ENCODE data around the gene ANP32E.
"Not testable (repeated sequence)": the region's sequence is repeated elsewhere in the genome, so short reads cannot be mapped to it uniquely, and the experiment has no call there.

Gene ANP32E

DNA sequence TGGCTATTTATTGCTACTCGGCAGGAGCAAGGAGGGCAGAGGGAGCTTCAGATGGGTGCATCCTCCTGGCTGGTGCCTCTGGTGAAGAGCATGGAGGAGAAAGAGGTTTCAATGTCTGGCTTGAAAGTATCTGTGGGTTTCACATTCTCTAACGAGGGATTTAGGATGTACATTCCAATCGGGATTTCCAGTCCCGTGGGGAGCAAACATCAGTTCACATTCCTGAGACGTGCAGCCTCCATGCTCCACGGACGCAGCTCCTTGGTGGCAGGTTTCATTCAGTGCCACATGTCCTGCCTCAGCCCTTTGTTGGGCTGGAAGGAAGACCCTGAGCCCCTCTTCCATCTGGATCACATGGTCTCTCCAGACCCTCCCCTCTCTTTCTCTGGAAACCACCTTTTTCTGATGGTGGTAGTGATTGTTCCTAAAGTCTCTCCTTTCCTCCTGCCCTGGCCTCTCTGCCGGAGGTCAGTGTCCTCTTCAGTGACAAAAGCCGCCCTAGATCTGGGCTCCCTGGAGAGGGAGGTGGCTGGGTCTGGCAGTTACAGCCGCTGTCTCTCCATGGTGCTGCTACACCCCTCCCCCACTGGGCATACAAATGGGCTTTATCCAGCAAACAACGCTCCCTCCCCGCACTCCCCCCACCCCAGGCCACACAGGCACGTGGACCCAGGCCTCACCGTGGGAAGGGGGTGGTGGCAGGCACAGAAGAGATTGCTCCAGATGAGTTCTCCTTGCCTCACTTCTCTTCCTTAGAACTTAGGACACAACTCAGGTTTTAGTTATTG lies 20.8 kb upstream of the ANP32E start:
- DNase-seq (ENCODE audit: low spot score): no peak

DNA sequence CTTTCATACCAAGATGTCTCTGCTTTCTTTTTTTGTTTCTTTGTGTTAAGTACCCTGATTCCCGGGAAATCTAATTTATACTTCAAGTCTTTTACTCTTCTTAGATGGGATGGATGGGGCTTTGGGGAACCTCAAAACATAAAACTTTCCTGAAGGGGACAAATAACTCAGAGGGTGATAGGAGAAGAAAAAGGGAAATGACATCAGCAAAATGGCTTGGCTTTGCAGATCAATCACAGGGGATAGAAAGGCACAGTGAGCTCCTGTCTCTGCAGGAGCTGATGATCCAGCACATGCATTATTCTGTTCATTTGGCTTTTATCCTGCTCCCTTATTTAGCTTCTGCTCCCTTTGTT lies 20.3 kb upstream of the ANP32E start:
- DNase-seq (ENCODE audit: low spot score): no peak

DNA sequence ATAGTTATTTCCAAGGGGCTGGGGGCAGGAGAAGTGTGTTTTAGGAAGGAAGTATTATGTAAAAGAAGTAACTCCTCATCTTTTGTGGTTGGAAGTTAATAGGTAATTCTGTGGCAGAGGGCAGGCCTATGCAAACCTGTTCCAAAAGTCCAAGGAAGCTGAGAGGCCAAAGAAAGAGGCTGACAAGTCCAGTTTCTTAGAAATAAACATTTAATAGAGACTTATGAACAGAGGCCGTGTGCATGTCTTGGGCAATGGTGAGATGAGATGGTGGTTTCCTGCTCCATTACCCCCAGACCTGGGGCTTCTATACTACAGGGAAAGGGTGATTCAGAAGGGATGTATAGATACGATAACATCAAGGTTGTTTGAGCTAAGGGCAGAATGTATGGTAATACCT lies 14.0 kb upstream of the ANP32E start:
- DNase-seq (ENCODE audit: low spot score): no peak

DNA sequence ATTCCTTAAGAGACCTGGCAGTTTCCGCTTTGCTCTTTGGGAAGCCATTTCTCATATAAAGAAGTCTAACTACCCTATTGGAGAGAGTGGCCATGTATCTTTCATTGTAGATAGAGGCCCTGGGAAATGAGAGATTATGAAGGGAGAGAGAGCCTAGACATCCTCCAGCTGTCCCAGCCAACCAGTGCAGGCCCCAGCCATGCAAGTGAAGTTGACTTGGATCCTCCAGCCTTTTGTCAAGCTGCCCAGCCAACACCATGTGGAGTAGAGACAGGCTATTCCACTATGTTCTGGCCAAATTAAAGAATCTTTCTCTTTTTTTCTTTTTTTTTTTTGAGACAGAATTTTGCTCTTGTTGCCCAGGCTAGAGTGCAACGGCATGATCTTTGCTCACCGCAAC lies 7.1 kb upstream of the ANP32E start:
- no peak for DNase-seq (ENCODE audit: low spot score)

DNA sequence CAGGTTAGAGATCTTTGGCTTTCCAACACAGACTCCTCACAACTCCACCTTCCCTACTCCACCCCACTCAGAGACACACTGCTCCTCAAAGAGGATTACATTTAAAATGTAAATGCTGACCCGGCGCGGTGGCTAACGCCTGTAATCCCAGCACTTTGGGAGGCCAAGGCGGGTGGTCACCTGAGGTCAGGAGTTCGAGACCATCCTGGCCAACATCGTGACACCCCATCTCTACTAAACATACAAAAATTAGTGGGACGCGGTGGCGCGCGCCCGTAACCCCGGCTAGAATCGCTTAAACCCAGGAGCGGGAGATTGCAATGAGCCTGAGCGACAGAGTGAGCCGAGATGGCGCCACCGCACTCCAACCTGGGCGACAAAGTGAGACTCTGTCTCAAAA lies 1.8 kb upstream of the ANP32E start:
- DNase-seq (ENCODE audit: low spot score): no peak

DNA sequence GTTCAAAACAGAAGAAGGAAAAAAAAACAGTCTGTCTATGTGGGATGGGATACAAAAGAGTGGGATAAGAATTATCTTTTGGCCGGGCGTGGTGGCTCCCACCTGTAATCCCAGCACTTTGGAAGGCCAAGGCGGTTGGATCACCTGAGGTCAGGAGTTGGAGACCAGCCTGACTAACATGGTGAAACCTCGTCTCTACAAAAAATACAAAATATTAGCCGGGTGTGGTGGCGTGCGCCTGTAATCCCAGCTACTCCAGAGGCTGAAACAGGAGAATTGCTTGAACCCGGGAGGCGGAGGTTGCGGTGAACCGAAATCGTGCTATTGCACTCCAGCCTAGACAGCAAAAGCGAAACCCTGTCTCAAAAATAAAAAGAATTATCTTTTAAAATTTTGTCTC lies 1.3 kb upstream of the ANP32E start:
- DNase-seq (ENCODE audit: low spot score): not testable (repeated sequence)

DNA sequence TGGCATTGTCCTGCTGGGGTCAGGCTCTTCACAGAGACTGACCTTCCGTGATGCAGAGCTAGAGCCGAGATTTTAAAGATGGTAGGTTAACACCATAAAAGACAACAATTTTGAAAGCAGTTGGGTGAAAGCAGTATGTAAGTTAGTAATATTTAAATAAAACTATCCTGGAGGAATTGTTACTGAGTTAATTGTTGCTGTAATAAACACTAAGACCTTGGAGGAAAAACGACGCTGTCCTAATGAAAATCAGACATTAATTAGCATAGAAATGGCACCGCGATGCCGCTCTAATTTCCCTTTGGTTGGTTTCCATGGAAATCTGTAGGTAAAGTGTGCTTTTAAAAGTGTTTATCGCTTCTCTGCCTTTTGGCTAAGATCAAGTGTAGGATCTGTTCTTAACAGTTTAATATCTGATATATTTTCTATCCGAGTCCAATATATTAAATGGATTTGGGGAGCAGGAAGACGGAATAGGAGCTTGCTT lies 745 bp upstream of the ANP32E start:
- DNase-seq (ENCODE audit: low spot score): no peak

DNA sequence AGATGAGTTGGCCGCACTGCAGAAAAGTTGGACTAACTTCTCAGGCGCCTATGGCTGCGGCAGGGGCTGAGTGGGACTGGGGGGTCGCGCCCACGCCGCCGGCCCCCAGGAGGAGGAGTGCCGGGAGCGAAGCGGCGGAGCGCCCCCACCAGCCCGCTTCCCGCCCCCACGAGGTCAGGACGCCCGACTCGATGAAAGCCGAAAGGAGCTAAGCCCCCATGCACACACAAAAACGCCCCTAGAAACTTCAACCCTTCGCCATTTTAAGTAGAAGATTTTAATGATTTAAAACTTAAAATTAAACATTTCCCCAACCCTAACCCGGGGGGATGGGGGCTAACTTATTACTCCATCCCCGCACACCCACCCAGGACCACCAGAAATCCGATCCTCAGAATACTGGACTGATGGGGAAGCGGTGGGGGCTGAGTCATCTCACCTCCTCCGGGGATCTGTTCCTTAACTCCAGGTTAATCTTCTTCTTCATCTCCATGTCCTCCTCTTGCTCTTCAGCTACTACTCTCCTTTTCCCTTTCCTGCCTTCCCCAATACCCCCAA lies 539 bp downstream of the ANP32E start:
- DNase-seq (ENCODE audit: low spot score): peak; percentile 35

DNA sequence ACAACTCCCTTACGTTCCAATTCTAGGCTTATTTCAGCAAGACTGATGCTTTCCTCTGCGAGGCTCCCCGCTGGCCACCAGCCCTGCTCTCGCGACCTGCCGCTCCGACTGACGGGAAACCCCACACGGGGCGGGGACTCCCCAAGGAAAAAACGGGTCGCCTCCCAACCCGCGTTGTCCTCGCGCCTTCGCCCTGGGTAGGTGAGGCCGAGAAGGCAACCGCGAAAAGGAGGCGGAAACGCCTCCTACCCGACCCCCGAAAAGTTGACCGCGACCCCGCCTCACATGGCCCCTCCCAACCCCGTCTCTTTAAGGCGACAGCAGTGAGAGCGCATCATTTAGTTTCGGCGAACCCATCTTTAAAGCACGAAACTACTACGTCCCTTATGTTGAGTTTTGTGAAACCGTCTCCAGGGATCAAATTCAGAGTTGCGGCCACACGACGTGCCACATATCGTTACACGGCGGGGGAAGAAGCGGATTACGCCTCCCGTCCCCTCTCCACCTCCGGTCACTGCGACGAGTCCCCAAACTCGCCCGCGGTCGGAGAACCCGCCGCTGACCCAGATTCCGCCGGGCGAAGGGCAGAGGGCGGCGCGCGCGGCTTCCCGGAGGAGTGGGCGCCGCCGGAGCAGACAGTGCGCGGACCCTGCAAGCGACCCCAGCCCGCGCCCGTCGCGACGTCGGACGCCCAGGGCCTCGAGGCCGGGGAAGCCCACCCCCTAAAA lies 1.2 kb downstream of the ANP32E start:
- peak; percentile 86 for DNase-seq (ENCODE audit: low spot score)

DNA sequence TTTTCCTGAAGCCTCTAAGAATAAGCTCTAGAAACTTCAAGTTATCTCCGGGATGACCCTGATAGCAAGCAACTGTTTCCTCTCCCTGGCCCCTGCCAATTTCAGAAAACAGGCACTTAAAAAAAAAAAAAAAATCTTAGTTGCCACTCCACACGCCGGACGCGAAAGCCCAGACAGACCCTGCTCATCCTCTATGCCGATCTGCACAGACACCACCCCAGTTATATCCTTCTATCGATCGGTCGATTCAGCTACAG lies 1.7 kb downstream of the ANP32E start:
- DNase-seq (ENCODE audit: low spot score): no peak

DNA sequence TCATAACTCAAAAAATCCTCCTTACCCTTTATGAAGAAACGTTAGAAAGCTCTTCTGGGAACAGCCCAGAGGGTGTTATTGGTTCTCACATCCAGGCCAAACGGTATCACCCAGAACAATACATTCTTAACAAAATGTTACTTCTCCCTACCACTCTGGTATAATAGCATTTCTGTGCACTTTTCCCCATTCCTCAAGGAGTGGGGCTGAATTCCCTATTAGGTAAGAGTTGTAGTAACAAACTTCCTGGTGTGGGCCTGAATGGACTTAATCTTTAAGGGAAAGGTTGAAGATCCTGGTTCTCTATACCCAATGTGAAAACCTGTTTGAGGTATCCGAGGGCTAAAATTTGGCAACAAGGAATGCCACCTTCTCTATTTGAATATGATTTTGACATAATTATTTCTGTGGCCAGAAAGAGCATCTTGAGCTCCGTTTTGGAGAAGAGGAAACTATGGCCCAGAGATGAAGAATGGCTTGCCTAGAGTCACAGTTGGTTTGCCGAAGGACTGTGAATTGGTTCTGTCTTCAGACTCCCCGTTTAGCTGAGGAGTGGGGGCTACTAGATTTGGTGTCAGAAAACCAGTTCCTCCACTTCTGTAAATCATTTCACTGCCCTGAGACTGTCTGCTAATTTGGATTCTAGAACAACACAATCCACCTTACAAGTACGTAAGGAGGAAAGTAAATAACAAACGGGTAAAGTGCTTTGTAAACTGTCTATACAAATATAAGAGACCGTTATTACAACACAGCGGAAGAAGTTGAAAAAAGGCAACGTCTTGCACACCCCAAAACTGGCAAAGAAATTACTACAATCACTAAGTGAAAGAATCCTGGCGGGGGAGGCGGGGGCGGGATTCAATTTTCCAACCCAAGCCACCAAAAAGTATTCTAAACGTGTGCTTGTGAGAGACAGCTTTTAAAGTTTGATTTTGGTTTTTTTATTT lies 2.3 kb downstream of the ANP32E start:
- DNase-seq (ENCODE audit: low spot score): peak; percentile 17

DNA sequence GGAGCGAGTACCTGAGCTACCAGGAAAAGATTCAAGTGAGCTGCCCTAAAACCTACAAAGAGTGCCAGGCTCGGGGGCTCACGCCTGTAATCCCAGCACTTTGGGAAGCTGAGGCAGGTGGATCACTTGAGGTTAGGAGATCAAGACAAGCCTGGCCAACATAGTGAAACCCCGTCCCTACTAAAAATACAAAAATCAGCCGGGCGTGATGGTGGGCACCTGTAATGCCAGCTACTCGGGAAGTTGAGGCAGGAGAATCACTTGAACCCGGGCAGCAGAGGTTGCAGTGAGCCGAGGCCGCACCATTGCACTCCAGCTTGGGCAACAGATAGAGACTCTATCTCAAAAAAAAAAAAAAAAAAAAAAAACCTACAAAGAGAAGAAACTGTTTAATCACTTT lies 3.0 kb downstream of the ANP32E start:
- not testable (repeated sequence) for DNase-seq (ENCODE audit: low spot score)

DNA sequence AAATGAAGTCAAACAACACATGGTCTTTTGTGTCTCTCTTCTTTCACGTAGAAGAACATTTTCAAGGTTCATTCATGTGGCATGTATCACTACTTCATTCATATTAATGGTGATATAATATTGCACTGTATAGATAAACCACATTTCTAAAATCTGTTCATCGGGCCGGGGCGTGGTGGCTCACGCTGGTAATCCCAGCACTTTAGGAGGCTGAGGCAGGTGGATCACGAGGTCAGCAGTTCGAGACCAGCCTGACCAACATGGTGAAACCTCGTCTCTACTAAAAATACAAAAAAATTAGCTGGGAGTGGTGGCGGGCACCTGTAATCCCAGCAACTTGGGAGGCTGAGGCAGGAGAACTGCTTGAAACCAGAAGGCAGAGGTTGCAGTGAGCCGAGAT lies 7.7 kb downstream of the ANP32E start:
- not testable (repeated sequence) for DNase-seq (ENCODE audit: low spot score)

DNA sequence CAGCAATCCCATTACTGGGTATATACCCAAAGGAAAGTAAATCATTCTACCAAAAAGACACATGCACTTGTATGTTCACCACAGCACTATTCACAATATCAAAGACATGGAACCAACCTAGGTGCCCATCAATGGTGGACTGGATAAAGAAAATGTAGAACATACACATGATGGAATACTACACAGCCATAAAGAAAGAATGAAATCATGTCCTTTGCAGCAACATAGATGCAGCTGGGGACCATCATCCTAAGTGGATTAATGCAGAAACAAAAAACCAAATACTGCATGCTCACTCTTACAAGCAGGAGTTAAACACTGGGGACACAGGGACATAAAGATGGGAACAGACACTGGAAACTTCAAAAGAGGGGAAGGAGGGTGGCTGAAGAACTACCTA lies 8.7 kb downstream of the ANP32E start:
- no peak for DNase-seq (ENCODE audit: low spot score)

DNA sequence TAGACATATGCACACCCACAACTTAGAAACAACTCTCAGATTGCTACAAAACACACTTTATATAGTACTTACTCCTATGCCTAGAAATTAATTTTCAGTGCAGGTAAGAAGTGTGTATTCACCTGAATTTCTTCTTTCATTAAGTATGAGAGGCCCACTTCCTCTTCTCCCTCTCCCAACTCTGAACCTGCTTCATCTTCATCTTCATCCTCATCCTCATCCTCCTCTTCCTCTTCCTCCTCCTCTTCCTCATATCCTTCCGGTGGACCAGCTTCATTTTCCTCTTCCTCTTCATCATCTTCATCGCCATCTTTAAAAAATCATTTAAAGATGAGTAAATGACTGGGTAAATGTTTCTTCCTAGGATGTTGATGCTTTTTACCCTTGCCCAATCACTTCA lies 9.4 kb downstream of the ANP32E start:
- DNase-seq (ENCODE audit: low spot score): no peak

DNA sequence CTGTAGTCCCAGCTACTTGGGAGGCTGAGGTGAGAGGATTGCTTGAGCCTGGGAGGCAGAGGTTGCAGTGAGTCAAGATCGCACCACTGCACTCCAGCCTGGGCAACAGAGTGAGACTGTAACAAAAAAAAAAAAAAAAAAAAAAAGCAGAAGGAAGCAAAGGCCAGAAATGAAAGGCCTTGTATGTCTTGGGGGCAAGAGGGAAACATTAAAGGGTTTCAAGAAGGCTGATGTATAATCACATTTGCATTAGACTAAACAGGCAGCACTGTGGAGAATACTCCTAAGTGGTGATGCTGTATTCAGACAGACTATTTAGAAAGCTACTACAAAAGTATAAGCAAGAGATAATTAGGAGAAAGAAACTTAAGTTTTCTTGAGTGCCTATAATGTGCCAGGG lies 10.4 kb downstream of the ANP32E start:
- DNase-seq (ENCODE audit: low spot score): no peak

DNA sequence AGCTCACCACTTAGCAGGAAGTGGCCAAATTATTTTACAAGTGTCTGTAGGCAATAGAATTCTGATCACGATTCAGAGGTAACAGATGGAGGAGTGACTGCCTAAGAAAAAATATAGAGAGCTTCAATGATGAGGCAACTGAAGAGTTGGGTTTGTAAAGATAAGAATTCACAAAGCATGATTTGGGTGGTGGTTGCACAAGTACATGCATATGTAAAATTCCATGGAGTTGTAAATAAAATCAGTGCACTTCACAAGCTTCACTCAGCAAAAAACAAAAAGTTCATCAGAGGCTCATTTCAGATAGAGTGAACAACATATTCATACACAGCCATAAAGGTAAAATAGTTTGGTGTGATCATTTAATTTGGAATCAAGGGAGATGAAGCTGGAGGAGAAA lies 10.9 kb downstream of the ANP32E start:
- DNase-seq (ENCODE audit: low spot score): no peak

DNA sequence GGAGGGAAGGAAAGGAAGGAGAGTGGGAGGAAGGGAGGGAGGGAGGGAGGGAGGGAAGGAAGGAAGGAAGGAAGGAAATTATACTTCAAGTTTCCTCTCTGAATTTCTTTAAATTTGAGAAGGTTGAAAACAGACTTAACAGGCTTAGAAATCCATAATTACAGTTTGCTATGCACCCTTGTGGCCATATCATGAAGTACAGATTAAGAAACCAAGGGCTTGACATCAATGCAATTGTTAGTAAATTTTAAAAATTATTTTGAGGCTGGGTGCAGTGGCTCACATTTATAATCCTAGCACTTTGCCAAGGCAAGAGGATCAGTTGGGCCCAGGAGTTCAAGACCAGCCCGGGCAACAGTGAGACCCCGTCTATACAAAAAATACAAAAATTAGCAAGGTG lies 14.4 kb downstream of the ANP32E start:
- peak; percentile 27 for DNase-seq (ENCODE audit: low spot score)

DNA sequence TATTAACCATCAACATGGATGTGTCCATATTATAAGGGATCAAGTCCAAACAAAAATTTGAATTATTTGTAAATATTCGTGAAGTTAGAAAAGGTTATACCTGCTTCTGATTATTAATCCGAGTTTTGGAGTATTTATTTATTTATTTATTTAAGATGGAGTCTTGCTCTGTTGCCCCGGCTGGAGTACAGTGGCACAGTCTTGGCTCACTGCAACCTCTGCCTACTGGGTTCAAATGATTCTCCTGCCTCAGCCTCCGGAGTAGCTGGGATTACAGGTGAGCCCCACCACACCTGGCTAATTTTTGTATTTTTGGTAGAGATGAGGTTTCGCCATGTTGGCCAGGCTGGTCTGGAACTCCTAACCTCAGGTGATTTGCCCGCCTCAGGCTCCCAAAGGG lies 20.1 kb downstream of the ANP32E start:
- DNase-seq (ENCODE audit: low spot score): not testable (repeated sequence)

DNA sequence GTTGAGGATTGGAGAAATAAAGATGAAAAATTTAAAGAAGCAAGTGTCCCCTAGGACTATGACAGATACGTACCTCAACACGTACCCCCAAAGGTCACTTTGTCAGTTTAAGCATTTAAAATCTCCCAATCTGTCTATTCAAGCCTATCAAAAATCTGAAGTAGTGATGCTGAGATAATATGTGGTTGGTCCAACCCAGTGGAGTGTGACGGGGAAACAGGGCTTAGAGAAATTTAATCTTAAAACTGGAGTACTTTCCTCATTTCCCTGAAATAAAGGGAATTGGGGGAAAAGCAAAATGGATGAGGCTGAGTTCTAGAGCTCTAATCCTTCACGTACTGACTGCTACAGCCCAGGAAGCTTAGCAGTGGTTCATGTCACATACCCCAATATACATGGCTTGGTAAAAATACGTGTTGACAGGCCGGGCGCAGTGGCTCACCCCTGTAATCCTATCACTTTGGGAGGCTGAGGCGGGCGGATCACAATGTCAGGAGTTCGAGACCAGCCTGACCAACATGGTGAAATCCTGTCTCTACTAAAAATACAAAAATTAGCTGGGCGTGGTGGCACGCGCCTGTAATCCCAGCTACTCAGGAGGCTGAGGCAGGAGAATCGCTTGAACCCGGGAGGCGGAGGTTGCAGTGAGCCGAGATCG lies 21.7 kb downstream of the ANP32E start:
- DNase-seq (ENCODE audit: low spot score): not testable (repeated sequence)

DNA sequence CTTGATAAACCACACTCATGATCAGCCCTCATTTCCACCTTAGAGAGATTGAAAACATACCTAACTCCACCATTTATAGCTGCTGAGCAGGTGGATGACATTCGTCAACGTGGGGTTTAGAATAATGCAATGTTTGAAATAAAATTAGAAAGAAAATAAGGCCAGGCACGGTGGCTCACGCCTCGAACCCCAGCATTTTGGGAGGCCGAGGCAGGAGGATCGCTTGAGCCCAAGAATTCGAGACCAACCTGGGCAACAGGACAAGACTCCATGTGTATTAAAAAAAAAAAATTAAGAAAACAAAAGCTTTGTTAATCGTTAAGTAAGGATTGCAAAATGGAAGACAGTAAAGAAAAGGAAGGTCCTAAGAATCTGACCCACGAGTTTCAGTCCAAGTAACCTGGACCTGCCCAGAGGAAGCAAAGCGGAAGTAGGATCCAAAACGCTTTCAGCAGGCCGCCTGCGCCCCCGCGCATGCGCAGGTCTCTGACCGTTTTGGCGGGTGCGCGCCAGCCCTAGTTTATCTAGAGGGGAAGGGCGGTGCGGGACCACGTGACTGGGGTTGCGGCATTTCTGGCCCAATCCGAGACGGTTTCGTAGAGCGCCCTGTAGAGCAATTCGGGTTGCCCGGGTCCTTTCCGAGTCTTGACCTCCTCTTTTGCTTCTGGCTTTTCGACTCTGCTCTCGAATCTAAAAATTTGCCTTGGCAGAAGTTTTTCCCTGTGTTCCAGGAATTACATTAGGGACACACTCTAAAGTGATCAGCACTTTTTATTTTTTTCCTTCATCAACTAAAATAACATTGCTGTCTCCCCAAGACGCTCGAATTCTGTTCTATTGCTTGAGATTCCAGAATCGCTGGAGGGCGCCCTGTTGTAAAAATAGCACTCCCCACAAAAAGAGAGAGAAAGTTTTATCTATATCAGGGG lies 22.5 kb downstream of the ANP32E start:
- DNase-seq (ENCODE audit: low spot score): peak; percentile 93
